Heart right ventricle (tissue), 16 donors: ENCODE data around the gene MCTP1. TPM values are rescaled to one million over a fixed set of nuclear protein-coding genes. Genes with fewer than 3 reads are reported as not detected.

Source experiments
- ATAC-seq, 8 donors: fragments of 200-7000 bp; cut with Tn5 transposase; one replicate each; pipeline ENCODE4 v1.9.1; 2020; ENCODE audit warnings: mild to moderate bottlenecking in 8 of 8, moderate library complexity in 8 of 8, moderate number of reproducible peaks in 1 of 8
- DNase-seq, 2 donors: peaks; one replicate each; pipeline ENCODE4 v3.0.0-alpha.2; 2020
- H3K27ac ChIP-seq, 10 donors: fragments of 200-600 bp; sonication (generic) in 2 of 10; one replicate each; pipeline versions ENCODE4 v1.5.0 to v1.8.0; 2020 to 2022; ENCODE audit warnings: mild to moderate bottlenecking in 3 of 10
- H3K27me3 ChIP-seq, 7 donors: fragments of 200-600 bp; one replicate each; pipeline ENCODE4 v1.8.0; 2021 to 2022; ENCODE audit warnings: mild to moderate bottlenecking in 2 of 7
- H3K36me3 ChIP-seq, 9 donors: fragments of 200-600 bp; sonication (generic) in 1 of 9; one replicate each; pipeline versions ENCODE4 v1.5.0 to v1.8.0; 2020 to 2022; ENCODE audit warnings: mild to moderate bottlenecking in 2 of 9
- H3K4me1 ChIP-seq, 9 donors: fragments of 200-600 bp; sonication (generic) in 1 of 9; one replicate each; pipeline versions ENCODE4 v1.5.0 to v1.8.0; 2020 to 2022; ENCODE audit warnings: mild to moderate bottlenecking in 4 of 9
- H3K4me3 ChIP-seq, 10 donors: fragments of 200-600 bp; sonication (generic) in 2 of 10; one replicate each; pipeline versions ENCODE4 v1.5.0 to v1.8.0; 2020 to 2022; ENCODE audit warnings: mild to moderate bottlenecking in 7 of 10, moderate library complexity in 2 of 10
- H3K9me3 ChIP-seq, 11 donors: fragments of 200-600 bp in 10 of 11; sonication (generic) in 2 of 11; one replicate each; pipeline versions ENCODE4 v1.5.0 to v1.8.0; 2013 to 2022; ENCODE audit warnings: mild to moderate bottlenecking in 2 of 11, control low read depth in 1 of 11, moderate library complexity in 1 of 11
- WGBS, 2 donors: extraction: QIAGEN DNeasy Blood & Tissue Kit; methylation state at CpG; one replicate each; pipeline ENCODE4 v1.1.7; 2013; ENCODE audit warnings: inconsistent platforms in 1 of 2; 5-methylcytosine and 5-hydroxymethylcytosine counted together
- intact Hi-C, 10 donors: fragments of 100-400 bp; cut with DNase I; formaldehyde crosslinking; loops; one replicate each; pipeline versions ENCODE4 v1.11.1 to v1.14.2; 2022
- polyA plus RNA-seq, 2 donors: library from polyadenylated mRNA; stranded (reverse); fragments of 200-250 nt; gene quantifications; one replicate each; pipeline ENCODE4 v1.2.3, GENCODE V29; 2013
- total RNA-seq, 10 donors: library from RNA; stranded (reverse); fragmentation: NEBNext Ultra II Directional in 3 of 10; extraction: Animal tissue kit (Norgen Biotek cat#: 25700) in 3 of 10; gene quantifications; one replicate each; pipeline versions ENCODE4 v1.2.1 to v1.2.4, GENCODE V29; 2021 to 2023
- TF ChIP-seq, protein P1 (sequence below), 9 donors: fragments of 200-600 bp; sonication (generic) in 2 of 9; IDR thresholded peaks; one replicate each; pipeline versions ENCODE4 v1.5.0 to v1.8.0; 2021 to 2022; ENCODE audit warnings: antibody characterized with exemption in 9 of 9, mild to moderate bottlenecking in 5 of 9, moderate library complexity in 1 of 9
- donor health status: Arrhythmogenic right ventricular cardiomyopathy.
- donor health status: ischemic (EF 13 %, LVEDD 7.1; RV severe dilation, severe dysfunction).
- donor health status: healthy with polysubstance abuse.
- donor health status: DM: no; HTN: yes; CAD: no.
- donor health status: DM: no; HTN: no; CAD: no.
- donor health status: ischemic (EF 25% LVEDD 6.9; RV normal size, moderate dysfunction).
- donor health status: ischemic (EF 25% LVEDD 5.7; RV mildly dilated, moderate dysfunction).
- donor health status: healthy.
- donor health status: DM: yes; HTN: yes; CAD: no.
- donor health status: Ischemic cardiomyopathy.
- donor health status: ischemic (EF 35%, LVEDD 5.7; RV mildly dilated, moderate dysfunction).
- donor health status: nonischemic (EF 11% LVEDD 7.7; RV severe dilation, severe dysfunction).
- donor health status: DM: yes; HTN: yes; CAD: no.
- donor health status: PGD.
- donor health status: ischemic (EF 29% LVEDD 5.4; RV normal size, mild dysfunction).
- donor health status: nonischemic (EF 23%, LVEDD 6.1; RV moderate dilation, normal function).

MCTP1 gene
- total and polyA plus RNA-seq, 12 donors = 1.3 to 19.7 (median 5.3) TPM

DNA sequence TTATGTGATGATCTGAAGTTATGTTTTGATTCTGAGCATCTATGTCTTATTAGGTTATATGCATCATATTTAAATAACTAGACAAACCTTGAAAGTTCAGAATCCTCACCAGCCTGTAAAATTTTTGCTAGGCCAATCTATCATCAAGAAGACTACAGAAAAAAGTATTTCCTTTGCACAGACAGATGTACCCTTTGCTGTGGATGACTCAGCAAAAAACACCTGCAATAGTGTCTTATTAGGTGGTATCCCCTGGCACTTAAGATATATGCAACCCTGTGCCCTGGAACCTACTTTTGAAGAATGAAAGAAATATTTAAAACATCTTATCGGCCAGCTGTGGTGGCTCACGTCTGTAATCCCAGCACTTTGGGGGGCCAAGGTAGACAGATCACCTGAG lies 535.9 kb downstream of the MCTP1 start:
- TF ChIP-seq, protein P1, sequence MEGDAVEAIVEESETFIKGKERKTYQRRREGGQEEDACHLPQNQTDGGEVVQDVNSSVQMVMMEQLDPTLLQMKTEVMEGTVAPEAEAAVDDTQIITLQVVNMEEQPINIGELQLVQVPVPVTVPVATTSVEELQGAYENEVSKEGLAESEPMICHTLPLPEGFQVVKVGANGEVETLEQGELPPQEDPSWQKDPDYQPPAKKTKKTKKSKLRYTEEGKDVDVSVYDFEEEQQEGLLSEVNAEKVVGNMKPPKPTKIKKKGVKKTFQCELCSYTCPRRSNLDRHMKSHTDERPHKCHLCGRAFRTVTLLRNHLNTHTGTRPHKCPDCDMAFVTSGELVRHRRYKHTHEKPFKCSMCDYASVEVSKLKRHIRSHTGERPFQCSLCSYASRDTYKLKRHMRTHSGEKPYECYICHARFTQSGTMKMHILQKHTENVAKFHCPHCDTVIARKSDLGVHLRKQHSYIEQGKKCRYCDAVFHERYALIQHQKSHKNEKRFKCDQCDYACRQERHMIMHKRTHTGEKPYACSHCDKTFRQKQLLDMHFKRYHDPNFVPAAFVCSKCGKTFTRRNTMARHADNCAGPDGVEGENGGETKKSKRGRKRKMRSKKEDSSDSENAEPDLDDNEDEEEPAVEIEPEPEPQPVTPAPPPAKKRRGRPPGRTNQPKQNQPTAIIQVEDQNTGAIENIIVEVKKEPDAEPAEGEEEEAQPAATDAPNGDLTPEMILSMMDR (IDR thresholded peaks at IDR 0.05) = no peak
- no peak for ATAC-seq
- DNase-seq = no peak
- WGBS, 2 donors = 71 to 76% methylated on average over 2 of the region's 2 CpGs
- Histone ChIP-seq H3K27me3 (no peaks in the 10 kb centered on the region), H3K4me1 (peaks cover 0 to 7% (median 0%) of the 10 kb centered on the region in 9 donors), H3K36me3 (no peaks in the 10 kb centered on the region), H3K9me3 (no peaks in the 10 kb centered on the region), H3K27ac (no peak overlapping the region), H3K4me3 (no peak overlapping the region)
- intact Hi-C loops = loop anchor here in 1 of 10 donors (1.0 kb wide), 1 partner anchor 17 kb away; no protein-coding TSS in a partner anchor

DNA sequence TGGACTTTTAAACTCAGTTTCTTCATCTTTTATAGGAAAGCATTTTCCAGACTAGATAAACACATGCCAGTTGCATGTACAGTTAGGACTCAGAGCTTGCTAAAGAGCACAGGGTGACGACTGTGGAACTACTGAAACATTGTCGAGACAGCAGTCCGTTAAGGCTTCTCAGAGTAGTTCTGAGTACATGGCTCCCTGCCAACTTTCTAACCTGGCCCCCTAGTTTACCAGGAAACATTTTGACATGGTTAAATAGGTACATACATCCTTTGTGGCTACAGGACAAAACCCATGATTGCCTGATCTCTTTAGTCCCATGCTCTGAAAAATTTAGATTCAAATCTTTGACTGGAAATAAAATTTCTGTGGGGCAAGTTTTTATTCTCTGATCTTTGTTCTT lies 536.7 kb downstream of the MCTP1 start:
- TF ChIP-seq, protein P1 (IDR thresholded peaks at IDR 0.05) = no peak
- no peaks in the 10 kb centered on the region for H3K9me3 ChIP-seq

DNA sequence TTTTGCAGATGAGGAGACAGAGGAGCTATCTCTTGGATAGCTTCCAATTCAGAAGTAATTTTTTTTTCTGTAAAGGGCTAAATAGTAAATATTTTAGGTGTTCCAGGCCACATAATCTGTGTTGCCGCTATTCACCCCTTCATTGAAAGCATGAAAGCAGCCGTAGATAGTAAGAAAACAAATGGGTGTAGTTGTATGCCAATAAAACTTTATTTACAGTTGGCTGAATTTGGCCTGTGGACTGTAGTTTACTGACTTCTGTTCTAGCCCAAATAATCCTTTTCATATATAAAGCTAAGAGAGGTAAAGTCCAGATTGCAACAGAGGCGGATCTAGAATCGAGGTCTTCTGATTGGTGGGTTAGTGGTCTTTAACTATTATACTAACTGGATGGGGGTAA lies 537.5 kb downstream of the MCTP1 start:
- no peaks in the 10 kb centered on the region for H3K27me3 ChIP-seq
- DNase-seq (no peak), ATAC-seq (no peak)
- intact Hi-C loops = no loop called here
- WGBS, 2 donors = 85 to 97% methylated on average over 4 of the region's 4 CpGs
- peaks cover 0 to 7% (median 0%) of the 10 kb centered on the region in 9 donors for H3K4me1 ChIP-seq
- H3K36me3 ChIP-seq = no peaks in the 10 kb centered on the region
- H3K4me3 ChIP-seq = no peak overlapping the region
- H3K9me3 ChIP-seq = no peaks in the 10 kb centered on the region
- no peak overlapping the region for H3K27ac ChIP-seq
- TF ChIP-seq, protein P1 (IDR thresholded peaks at IDR 0.05) = no peak

More for the DNA sequence above, 536.7 kb downstream of the MCTP1 start:
- Histone ChIP-seq H3K27me3 (no peaks in the 10 kb centered on the region), H3K27ac (no peak overlapping the region), H3K4me3 (no peak overlapping the region), H3K4me1 (peaks cover 0 to 7% (median 0%) of the 10 kb centered on the region in 9 donors), H3K36me3 (no peaks in the 10 kb centered on the region)
- no peak for ATAC-seq
- 54 to 59% methylated on average over 3 of the region's 3 CpGs for WGBS, 2 donors
- no peak for DNase-seq
- intact Hi-C loops = no loop called here

DNA sequence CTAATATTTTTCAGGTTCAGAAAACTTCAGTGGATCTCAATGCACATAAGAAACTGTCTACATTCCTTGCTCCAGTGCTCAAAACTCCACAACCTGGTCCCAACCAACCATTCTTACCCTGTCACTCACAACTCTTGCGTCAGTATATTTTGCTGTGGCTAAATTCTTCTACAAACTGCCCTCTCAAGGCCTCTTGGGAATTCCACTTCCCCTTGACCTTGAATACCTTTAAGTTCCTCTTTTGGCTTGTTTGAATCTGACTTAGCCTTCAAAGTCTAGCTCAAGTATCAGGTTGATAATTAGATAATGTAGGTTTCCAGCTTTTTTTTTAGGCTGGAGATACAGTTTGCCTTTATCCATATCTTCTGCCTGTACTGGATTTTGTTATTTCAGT lies 538.2 kb downstream of the MCTP1 start:
- WGBS, 2 donors = 50 to 63% methylated on average over 1 of the region's 1 CpG
- intact Hi-C loops = no loop called here
- peaks cover 0 to 7% (median 0%) of the 10 kb centered on the region in 9 donors for H3K4me1 ChIP-seq
- H3K4me3 ChIP-seq = no peak overlapping the region
- TF ChIP-seq, protein P1 (IDR thresholded peaks at IDR 0.05) = no peak
- no peak for ATAC-seq
- no peak for DNase-seq
- no peaks in the 10 kb centered on the region for H3K27me3 ChIP-seq
- no peaks in the 10 kb centered on the region for H3K36me3 ChIP-seq
- H3K27ac ChIP-seq = no peak overlapping the region
- H3K9me3 ChIP-seq = no peaks in the 10 kb centered on the region
